NCI-H1105 (cell line): ENCODE measurements around the gene ZNF575.
A peak's percentile ranks its signal among the peaks of the same experiment; 100 is the strongest.

Experiments used
- DNase-seq: peaks from one replicate; lab custom pipeline; 2025; lab: John Stamatoyannopoulos, UW

ZNF575 gene, protein sequence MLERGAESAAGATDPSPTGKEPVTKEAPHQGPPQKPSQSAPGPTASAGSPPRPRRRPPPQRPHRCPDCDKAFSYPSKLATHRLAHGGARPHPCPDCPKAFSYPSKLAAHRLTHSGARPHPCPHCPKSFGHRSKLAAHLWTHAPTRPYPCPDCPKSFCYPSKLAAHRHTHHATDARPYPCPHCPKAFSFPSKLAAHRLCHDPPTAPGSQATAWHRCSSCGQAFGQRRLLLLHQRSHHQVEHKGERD

DNA sequence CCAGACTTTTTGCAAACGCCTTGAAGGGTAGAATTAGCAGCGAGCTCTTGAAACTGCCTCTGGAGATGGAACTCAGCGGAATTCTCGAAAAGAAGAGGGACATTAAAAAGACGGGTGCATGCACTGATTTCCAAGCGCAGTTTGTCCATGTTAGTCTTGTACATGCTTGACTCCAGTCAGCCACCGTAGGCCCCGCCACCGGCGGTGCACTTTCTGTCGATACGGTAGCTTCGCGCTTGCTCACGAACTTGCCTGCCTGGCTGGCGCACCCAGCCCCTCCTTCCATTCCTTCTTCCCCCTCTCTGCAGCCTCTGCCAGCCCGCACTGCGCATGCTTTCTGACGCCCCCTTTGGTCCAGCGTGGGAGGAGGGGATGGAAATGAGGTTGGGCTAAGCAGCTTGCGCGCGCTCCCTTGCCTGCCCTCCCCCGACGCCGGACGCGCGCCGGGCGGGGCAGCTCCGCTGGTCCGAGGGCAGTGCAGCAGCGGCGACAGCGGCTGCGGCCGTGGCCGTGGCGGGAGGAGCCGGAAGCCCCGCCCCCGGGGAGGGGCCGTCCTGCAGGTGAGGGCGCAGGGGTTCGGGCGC, at the start of gene ZNF575:
Gene ZNF575 (plus strand): TSS at position 227 of the 584 bp plus-strand sequence. CDS start 1,235 bp downstream, outside the sequence.
- peak; percentile 88 for DNase-seq

DNA sequence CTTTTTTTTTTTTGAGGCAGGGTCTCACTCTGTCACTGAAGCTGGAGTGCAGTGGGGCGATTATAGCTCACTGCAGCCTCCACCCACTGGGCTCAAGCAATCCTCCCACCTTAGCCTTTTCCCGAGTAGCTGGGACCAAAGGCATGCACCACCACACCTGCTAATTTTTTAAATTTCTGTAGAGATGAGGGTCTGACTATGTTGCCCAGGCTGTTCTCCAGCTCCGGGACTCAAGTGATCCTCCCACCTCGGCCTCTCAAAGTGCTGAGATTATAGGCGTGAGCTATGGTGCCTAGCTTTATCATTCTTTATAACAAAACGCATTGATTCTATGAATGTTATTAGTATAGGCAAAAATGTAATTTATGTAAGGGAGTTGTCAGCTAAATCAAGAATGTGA, 49.7 kb upstream of the ZNF575 start:
- no peak for DNase-seq

DNA sequence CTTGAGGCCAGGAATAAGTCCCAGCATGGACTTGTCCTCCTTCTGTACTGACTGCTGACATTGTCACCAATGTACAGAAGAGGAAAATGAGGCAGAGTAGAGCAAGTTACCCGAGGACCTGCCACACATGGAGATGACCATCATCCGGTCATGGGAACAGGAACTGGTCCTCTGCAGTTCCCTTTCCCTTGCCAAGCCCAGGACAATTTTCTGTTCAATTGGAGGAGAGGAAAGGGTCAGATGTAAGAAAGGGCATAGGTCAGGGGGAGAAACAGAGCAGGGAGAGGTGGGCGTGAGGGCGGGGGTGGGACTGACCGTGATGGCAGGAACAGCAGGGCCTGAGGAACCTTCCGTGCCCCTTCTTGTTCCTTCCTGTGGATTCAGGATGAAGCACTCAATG, 47.0 kb upstream of the ZNF575 start:
- DNase-seq: no peak

DNA sequence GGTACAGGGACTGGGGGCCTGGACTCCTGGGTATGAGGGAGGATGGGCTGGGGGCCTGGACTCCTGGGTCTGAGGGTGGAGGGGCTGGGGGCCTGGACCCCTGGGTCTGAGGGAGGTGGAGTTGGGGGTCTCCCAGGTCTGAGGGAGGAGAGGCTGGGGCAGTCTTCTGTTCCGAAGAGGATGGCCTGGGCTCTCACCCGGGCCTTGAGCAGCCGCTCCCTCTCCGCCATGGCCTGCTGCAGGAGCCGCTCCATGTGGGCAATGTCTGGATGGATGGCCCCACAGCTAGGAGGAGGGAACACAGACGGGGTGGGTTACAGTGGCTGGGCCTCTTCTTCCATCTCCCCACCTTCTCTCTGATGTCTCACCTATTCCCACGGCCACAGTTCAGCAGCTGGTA, 46.6 kb upstream of the ZNF575 start:
- DNase-seq: no peak

DNA sequence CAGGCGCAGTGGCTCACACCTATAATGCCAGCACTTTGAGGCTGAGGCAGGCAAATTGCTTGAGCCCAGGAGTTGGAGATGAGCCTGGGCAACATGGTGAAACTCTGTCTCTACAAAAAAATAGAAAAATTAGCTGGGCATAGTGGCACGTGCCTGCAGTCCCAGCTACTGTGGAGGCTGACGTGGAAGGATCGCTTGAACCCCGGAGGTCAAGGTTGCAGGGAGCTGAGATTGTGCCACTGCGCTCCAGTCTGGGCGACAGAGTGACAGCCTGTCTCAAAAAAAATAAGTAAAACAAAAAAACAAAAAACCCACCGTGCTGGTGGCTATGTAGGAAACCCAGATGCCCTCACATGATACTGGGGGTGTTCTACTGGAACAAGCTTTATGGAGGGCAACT, 44.8 kb upstream of the ZNF575 start:
- no peak for DNase-seq

DNA sequence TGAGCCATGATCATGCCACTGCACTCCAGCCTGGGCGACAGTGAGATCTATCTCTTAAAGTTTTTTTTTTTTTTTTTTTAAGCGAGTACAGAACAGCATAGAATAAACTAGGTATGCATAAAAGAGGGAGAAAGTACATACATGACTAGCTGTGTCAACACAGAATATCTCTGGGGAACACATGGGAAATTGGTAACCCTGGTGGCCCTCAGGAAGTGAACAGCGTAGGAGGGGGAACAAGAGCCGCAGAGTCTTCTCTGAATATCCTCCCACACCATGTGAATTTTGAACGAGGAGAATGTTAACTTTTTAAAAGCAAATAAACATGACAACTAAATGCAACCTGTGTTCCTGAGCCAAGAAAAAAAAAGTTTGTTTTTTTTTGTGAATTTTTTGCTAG, 43.7 kb upstream of the ZNF575 start:
- no peak for DNase-seq

DNA sequence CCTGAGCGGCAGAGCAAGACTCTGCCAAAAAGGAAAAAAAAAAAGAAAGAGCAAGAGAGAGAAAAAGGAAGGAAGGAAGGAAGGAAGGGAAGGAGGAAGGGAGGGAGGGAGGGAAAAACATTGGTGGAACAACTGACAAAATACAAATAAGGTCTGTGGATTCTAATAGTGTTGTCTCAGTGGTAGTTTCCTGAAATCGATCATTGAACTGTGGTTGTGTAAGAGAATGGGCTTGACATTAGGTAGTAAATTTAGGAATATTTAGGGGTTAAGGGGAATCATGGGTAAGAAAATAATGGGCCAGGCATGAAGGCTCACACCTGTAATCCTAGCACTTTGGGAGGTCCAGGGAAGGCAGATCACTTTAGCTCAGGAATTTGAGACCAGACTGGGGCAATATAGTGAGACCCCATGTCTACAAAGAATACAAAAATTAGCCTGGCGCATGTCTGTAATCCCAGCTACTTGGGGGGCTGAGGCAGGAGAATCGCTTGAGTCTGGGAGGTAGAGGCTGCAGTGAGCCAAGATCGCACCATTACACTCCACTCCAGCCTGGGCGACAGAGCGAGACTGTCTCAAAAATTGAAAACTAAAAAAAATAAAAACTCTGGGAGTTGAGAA, 42.9 kb upstream of the ZNF575 start:
- DNase-seq: no peak

DNA sequence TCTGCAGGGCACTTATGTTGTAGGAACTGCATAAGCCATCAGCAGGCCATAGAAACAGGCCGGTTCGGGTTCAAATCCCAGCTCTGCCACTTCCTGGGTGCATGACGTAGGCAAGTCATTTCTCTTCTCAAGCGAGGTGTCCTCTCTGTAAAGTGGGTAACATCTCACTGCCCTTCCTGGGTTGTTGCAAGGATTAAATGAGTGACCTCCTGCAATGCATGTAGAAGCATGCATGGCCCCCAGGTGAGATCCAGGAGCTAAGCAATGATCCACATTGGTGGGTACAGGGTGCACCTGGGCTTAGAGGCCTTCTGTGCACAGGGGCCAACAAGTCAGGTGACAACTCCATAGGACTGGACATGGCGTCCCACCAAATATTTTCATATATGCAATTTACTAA, 42.2 kb upstream of the ZNF575 start:
- no peak for DNase-seq

DNA sequence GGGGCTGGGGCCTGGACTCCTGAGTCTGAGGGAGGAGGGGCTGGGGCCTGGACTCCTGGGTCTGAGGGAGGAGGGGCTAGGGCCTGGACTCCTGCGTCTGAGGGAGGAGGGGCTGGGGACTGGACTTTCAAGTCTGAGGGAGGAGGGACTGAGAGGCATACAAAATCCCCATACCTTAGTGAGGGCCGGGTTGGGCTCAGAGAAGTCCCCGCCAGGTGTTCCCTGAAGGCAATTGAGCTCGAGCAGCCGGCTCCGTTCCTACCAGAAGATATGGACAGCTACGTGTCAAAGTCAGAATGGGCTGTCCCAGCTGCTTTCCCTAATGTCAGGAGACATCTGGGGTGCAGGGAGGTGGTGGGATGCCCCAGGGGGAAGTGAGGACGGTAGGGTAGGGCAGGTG, 37.9 kb upstream of the ZNF575 start:
- DNase-seq: no peak

DNA sequence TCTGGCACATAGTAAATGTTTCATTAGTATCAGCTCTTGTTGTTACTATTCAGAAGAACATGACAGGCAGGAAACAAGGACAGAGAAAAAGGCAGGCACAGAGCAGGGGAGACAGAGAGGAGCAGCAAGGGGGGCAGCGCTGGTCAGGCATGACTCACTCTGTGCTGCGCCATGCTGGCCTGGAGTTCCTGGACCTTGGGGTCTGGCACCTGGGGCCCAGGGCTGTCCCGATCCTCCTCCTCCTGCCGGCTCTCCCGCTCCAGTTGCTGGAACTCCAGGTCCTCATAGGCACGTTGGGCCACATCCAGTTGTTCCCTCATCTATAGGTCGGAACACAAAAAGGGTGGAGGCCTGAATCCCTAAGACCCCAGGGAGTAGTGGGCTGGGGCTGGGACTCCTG, 36.0 kb upstream of the ZNF575 start:
- DNase-seq: no peak

DNA sequence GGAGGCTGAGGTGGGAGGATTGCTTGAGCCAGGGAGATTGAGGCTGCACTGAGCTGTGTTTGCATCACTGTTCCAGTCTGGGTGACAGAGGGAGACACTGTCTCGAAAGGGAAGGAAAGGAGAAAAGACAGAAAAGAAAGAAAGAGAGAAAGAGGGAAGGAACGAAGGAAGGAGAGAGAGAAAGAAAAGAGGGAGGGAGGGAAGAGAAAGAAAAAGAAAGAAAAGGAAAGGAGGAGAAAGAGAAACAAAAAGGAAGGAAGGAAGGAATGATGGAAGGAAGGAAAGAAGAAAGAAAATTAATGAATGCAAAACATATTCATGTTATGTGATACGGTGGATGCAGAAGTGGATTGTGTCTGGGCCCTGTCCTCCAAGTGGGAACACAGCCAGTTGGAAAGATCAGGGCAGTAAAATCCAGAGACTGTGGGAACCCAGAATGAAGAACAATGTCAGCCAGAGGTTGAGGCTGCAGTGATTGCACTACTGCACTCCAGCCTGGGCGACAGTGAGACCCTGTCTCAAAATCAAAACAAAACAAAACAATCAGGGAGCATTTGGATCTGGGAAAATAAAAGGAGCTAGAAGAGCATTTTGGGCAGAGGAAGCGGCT, 34.6 kb upstream of the ZNF575 start:
- DNase-seq: no peak

DNA sequence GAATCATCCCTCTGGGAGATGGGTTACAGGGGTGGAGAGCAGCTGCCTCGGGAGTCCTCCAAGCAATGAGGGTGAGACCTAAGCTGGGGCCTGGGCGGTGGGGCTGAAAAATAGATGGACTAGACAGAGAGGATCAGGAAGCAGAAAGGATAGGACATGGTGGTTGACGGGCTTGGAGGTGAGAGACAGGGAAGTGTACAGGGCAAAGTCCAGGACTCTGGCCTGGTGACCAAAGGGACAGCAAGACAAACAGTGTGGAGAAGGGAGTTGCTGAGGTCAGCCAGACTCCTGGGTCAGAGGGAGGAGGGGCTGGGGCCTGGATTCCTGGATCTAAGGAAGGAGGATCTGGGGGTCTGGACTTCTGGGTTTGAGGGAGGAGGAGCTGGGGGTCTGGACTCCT, 33.9 kb upstream of the ZNF575 start:
- no peak for DNase-seq

DNA sequence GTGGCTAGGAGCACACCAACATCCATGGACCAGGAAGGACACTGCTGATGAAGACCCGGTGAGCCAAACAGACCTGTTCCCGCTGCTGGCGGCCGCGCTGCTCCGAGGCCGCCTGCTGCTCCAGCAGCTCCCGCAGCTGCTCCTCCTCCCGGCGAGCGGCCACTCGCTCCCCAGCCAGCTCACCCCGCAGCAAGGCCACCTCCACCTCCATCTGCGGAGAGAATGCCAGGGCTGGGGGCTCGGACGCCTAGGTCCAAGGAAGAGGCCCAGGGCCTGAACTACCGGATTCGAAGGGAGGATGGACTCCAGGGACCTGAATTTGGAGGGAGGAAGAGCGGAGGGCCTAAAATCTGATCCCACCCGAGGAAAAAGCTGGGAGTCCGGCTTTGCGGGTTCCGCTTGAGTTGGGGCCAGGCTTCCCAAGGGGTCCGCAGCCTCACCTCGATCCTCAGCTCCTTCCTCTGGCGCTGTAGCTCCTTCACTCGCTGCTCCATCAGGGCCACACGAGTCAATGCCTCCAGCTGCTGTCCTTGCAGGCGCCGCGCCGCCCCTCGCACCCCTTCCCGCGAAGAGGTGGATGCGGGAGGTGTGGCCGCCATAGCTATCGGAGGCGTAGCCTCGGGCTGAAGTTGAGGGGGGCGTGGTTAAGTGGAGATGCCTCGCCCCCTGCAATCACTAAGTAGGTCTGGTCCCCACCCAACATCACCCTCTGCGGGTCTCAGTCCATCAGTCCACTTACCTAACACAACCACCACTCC, 31.1 kb upstream of the ZNF575 start:
- no peak for DNase-seq

DNA sequence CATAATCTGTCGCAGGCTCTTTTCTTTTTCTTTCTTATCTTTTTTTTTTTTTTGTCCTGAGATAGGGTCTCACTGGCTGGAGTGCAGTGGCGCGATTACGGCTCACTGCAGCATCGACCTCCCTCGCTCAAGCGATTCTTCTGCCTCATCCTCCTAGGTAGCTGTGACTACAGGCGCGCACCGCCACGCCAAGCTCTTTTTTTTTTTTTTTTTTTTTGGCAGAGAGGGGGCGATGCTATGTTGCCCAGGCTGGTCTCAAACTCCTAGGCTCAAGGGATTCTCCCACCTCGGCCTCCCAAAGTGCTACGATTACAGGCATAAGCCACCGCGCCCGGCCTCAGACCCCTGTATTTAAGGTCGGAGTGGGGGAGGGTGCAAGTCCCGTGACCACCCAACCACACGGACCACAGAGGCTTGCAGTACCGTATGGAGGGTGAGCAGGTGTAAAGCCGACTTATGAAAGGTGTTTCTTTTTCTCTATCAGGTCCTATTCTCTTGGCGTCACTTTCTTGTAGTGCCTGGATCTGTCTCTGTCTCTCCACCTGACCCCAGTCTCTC, 30.5 kb upstream of the ZNF575 start:
- no peak for DNase-seq

DNA sequence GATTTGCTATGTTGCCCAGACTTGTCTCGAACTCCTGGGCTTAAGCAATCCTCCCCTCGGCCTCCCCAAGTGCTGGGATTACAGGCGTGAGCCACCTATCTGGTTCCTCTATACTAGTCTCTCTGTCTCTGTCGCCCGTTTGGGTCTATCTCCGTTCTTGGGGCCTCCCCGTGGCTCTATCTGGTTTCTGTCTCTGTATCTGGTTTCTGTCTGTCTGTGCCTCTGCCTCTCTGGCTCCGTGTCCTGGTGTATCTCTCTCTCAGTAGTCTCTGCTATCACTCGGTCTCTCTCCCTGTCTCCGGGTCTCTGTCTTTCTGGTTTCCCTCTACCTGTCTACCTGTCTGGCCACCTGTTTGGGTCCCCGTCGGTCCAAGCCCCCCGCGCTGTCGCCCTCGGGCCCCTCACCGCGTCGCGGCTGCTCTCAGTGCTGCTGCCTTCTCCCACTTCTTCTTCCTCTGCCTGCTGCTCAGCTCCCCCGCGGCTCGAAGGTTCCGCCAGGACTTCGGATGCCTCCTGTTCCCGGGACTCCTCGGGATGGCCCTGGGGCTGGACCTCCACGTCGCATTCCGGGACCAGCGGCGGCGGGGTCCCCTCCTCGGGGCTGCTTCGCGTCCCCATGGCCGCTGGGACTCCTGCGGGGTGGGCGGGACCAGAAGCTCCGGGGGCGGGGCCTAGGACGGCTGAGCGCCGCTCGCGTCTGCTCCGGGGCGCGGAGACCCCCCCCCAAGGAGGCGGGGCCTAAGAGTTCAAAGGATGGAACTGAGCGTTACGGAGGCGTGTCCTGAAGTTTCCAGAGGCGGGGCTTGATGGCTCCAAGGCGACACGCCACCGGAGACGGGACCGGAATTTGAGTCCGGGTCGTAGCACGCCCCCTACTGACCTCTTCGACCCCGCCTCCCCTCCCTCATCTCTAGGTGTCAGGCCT, 29.2 kb upstream of the ZNF575 start:
- DNase-seq: peak; percentile 93

DNA sequence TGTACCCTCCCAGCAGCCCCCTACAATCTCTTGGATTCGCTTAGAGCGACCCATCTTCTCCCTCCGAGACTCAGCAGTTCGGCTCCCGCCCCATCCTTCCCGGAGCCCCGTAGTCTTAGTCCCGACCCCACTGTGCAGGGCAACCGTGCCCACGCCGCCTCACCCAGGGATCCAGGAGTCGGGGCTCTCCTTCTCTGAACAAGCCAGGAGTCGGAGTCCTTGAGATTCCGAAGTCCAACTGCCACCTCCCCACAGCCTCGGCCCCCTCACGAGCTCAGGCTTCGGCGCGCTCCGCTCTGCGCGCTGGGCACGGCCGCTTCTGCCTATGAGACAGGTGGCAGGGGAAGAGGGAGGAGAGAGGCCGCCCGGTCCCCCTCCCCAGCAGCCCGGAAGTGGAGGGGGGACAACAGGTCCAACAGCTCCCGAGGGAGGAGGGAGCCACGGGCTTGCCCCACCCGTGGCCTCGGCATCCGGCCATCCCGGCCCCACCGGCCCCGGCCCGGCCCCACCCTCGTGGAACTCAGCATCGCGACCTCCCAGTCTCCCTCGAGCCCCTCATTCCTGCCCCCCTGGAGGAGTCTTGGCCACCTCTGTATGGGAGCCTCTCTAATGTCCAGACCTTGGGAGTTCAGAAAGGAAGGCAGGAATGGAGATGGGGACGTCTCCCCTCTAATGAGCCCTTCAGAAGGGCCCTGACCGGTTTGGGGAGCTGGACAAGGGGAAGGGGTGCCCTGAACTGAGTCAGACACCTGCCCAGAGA, 28.4 kb upstream of the ZNF575 start, which contains the start of gene PHLDB3:
Gene PHLDB3 (minus strand): TSS at position 321 of the 760 bp plus-strand sequence. CDS start 628 bp downstream, outside the sequence.
- DNase-seq: peak; percentile 40

DNA sequence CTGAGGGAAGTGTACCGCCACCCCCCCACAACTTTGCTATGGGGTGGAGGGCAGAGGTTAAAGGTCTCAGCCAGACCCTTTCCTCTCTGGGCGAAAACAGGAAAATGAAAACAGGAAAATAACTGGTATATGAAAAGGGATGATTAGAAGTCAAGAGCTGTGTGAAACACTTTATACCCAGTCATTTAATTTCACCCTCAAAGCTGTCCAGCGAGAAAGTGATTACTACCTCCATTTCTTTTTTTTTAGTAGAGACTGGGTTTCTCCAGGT, 27.9 kb upstream of the ZNF575 start:
- no peak for DNase-seq

DNA sequence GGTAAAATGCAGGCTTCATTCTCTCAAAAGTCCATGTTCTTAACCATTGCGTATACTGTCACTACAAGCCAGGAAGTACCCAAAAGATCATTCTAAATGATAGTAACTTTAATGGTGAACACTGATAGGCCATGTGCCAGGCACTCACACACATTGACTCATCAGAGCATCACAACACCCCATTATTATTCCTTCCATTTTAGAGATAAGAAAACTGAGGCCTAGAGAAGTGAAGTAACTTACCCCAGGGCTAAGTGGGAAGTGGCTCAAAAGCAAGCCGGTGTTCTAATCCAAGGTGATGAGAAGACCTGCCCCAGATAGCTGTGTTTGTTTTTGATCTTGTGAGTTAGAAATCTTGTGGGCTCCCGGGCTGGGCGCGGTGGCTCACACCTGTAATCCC, 27.0 kb upstream of the ZNF575 start:
- DNase-seq: no peak

DNA sequence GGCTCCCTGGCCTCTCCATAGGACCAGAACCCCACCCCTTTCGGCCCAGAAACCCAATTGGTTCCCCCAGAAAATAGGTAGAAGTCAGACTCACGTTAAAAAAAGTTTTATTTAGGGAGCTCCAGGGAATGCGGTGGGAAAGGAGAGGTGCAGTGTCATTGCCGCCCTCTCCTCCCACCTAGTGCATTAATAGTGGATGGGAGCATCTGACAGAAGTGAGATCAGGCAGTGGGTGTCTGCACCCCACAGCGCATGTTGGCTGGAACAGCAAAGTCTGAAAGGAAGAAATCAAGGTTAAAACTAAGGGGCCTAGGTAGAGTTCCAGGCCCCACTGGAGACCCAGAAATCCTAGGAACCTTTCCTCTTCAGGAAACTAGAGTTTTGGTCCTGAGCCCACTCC, 26.4 kb upstream of the ZNF575 start:
- DNase-seq: no peak

DNA sequence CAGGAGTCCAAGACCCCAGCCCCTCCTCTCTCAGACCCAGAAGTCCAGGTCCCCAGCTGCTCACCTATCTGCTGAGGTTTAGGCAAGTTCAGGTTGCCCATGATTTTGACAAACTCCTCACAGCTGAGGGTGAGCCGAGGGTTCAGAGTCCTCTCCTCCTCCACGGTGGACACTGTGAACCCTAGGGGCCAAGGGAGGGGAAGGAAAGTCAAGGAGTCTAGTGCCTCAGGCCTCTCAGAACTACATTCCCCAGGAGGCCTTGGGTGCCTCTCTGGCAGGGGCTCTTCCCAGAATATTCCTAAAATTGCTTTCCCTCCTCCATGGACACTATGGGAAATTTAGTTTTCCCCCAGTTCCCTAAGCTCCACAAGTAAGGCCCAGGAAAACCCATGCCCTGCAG, 25.1 kb upstream of the ZNF575 start:
- DNase-seq: no peak

DNA sequence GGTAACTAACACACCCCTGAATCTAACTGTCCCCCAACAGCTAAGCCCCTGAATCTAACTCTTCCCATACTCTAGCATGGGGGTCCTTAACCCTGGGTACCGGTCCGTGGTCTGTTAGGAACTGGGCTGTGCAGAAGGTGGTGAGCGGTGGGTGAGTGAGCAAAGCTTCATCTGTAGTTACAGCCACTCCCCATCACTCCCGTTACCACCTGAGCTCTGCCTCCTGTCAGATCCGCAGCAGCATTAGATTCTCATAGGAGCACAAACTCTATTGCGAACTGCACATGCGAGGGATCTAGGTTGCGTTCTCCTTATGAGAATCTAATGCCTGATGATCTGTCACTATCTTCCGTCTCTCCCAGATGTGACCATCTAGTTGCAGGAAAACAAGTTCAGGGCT, 22.3 kb upstream of the ZNF575 start:
- DNase-seq: no peak
